SIG-M5 treated with dmso at 0.1 percent for 504 hours (cell line): ENCODE results near the gene AFAP1L1.
"Not testable (repeated sequence)": the region's sequence is repeated elsewhere in the genome, so short reads cannot be mapped to it uniquely, and the experiment has no call there.

Experiments used
- DNase-seq: peaks from one replicate; lab custom pipeline; 2025; ENCODE audit not compliant: unreplicated experiment; lab: John Stamatoyannopoulos, UW

The AFAP1L1 gene

GRCh38 chr5:149260761-149261160, 10.9 kb upstream of the AFAP1L1 start:
- DNase-seq = no peak

GRCh38 chr5:149261246-149261645, 10.4 kb upstream of the AFAP1L1 start:
- peak; percentile 50 for DNase-seq

GRCh38 chr5:149262315-149262714, 9.3 kb upstream of the AFAP1L1 start:
- DNase-seq = no peak

GRCh38 chr5:149264439-149265067, 7.1 kb upstream of the AFAP1L1 start:
- DNase-seq = no peak

GRCh38 chr5:149265068-149265465, 6.6 kb upstream of the AFAP1L1 start:
- DNase-seq = no peak

GRCh38 chr5:149265597-149265996, 6.1 kb upstream of the AFAP1L1 start:
- peak; percentile 41 for DNase-seq

GRCh38 chr5:149267241-149267973, 4.3 kb upstream of the AFAP1L1 start:
- DNase-seq = no peak

- peak; percentile 59 for DNase-seq
Observed at GRCh38 chr5:149268928-149269557, 2.6 kb upstream of the AFAP1L1 start.

GRCh38 chr5:149271195-149271715, 404 bp upstream of the AFAP1L1 start:
- no peak for DNase-seq

- DNase-seq = not testable (repeated sequence)
Observed at GRCh38 chr5:149272781-149273180, 1.1 kb downstream of the AFAP1L1 start.

GRCh38 chr5:149273237-149273636, 1.6 kb downstream of the AFAP1L1 start:
- DNase-seq = no peak

- no peak for DNase-seq
Observed at GRCh38 chr5:149273950-149274349, 2.3 kb downstream of the AFAP1L1 start.

- no peak for DNase-seq
Observed at GRCh38 chr5:149274939-149275338, 3.3 kb downstream of the AFAP1L1 start.

GRCh38 chr5:149277801-149278200, 6.1 kb downstream of the AFAP1L1 start:
- DNase-seq = no peak

GRCh38 chr5:149278451-149279210, 7.0 kb downstream of the AFAP1L1 start:
- no peak for DNase-seq

GRCh38 chr5:149279661-149280060, 8.0 kb downstream of the AFAP1L1 start:
- no peak for DNase-seq

GRCh38 chr5:149280124-149280523, 8.5 kb downstream of the AFAP1L1 start:
- no peak for DNase-seq

GRCh38 chr5:149280802-149281201, 9.1 kb downstream of the AFAP1L1 start:
- DNase-seq = no peak

GRCh38 chr5:149282027-149282965, 10.6 kb downstream of the AFAP1L1 start:
- no peak for DNase-seq

GRCh38 chr5:149282966-149283332, 11.3 kb downstream of the AFAP1L1 start:
- DNase-seq = no peak
